GM12878 (cell line): ENCODE data around the gene UBE3D. TPM values are rescaled to one million over a fixed set of nuclear protein-coding genes. Genes with fewer than 3 reads are reported as not detected.

Experiments used
- ATAC-seq: fragments of 200-7000 bp; cut with Tn5 transposase; 3 replicates; pipeline ENCODE4 v1.9.1; 2020; ENCODE audit warnings: mild to moderate bottlenecking, moderate library complexity
- BruUV-seq: library from RNA; stranded (reverse); fragments of 400-500 nt; replicated peaks from 2 replicates; lab custom pipeline; 2021; lab: Mats Ljungman, UMichigan
- CTCF ChIA-PET: fragments of 300-600 bp; sonication (Branson Sonifier 250); formaldehyde crosslinking; extraction: SDS; loops from one replicate; lab custom pipeline; 2021; ENCODE audit warnings: inconsistent platforms; lab: Yijun Ruan, JAX
- POLR2A ChIA-PET: fragments of 350-600 bp; formaldehyde crosslinking; extraction: SDS; loops from one replicate; lab custom pipeline; 2021; ENCODE audit warnings: inconsistent platforms; lab: Charles Lee
- RAD21 ChIA-PET: fragments of 300-600 bp; sonication (Branson Sonifier 250); formaldehyde crosslinking; loops from one replicate; lab custom pipeline; 2023; ENCODE audit warnings: antibody characterized with exemption; ENCODE audit not compliant: unreplicated experiment; lab: Charles Lee
- SMC1A ChIA-PET: fragments of 300-600 bp; sonication (Branson Sonifier 250); formaldehyde crosslinking; loops from one replicate; lab custom pipeline; 2023; ENCODE audit not compliant: unreplicated experiment, uncharacterized antibody; lab: Charles Lee
- DNase-seq: peaks from one replicate; pipeline ENCODE4 v3.0.0-alpha.2; 2011; ENCODE audit warnings: low read depth, low spot score
- FAIRE-seq: peaks from 3 replicates; lab custom pipeline; 2011; peaks lifted over from hg19 to GRCh38; lab: Jason Lieb, UNC
- H2AFZ ChIP-seq: 2 replicates; pipeline ENCODE4 v1.6.0; 2011; ENCODE audit warnings: low read depth, low read length, control low read depth; ENCODE audit not compliant: control insufficient read depth
- H3K27ac ChIP-seq: 2 replicates; pipeline ENCODE4 v1.5.1; 2011; ENCODE audit warnings: control low read depth; ENCODE audit not compliant: control insufficient read depth, insufficient read depth
- H3K27me3 ChIP-seq, 2 experiments: replicated peaks in 1 of 2; 2 replicates each; pipeline versions ENCODE4 v1.6.0 to v1.6.1; 2011; ENCODE audit warnings: low read length in 1 of 2; ENCODE audit not compliant: control insufficient read depth in 2 of 2, insufficient read depth in 2 of 2
- H3K36me3 ChIP-seq, 2 experiments: 2 replicates each; pipeline ENCODE4 v1.5.1; 2011; ENCODE audit warnings: low read length in 1 of 2; ENCODE audit not compliant: control insufficient read depth in 2 of 2, insufficient read depth in 2 of 2
- H3K4me1 ChIP-seq: 2 replicates; pipeline ENCODE4 v1.6.1; 2011; ENCODE audit warnings: mild to moderate bottlenecking, low read length, moderate library complexity, mixed read lengths; ENCODE audit not compliant: control insufficient read depth, insufficient read depth
- H3K4me2 ChIP-seq: 2 replicates; pipeline ENCODE4 v1.6.0; 2011; ENCODE audit warnings: control low read depth; ENCODE audit not compliant: control insufficient read depth, insufficient read depth
- H3K4me3 ChIP-seq: fragments of 200-600 bp; sonication (generic); 2 replicates; pipeline ENCODE4 v1.5.1; 2016
- H3K79me2 ChIP-seq: 2 replicates; pipeline ENCODE4 v1.6.0; 2011; ENCODE audit warnings: low read length; ENCODE audit not compliant: control insufficient read depth, insufficient read depth
- H3K9ac ChIP-seq: 2 replicates; pipeline ENCODE4 v1.8.0; 2011; ENCODE audit warnings: low read length, control low read depth, mixed read lengths; ENCODE audit not compliant: control insufficient read depth, insufficient read depth
- H3K9me3 ChIP-seq: replicated peaks from 3 replicates; pipeline ENCODE4 v1.5.1; 2011; ENCODE audit warnings: mild to moderate bottlenecking, low read length; ENCODE audit not compliant: control insufficient read depth, insufficient read depth
- H4K20me1 ChIP-seq: 2 replicates; pipeline ENCODE4 v1.6.0; 2011; ENCODE audit not compliant: control insufficient read depth, insufficient read depth
- EGR1 ChIP-seq, 2 experiments: IDR thresholded peaks; 1 replicate in 1 of 2; 2 replicates in 1 of 2; pipeline ENCODE4 v1.6.1; 2011 to 2012; ENCODE audit warnings: low read depth in 2 of 2, low read length in 2 of 2, borderline replicate concordance in 1 of 2, mild to moderate bottlenecking in 1 of 2, moderate library complexity in 1 of 2
- PAX5 ChIP-seq: IDR thresholded peaks from 2 replicates; pipeline ENCODE4 v1.6.1; 2011; ENCODE audit warnings: low read depth, low read length, borderline replicate concordance
- SP1 ChIP-seq: IDR thresholded peaks from one replicate; pipeline ENCODE4 v1.6.1; 2011; ENCODE audit warnings: low read depth, low read length
- STAT3 ChIP-seq: IDR thresholded peaks from 2 replicates; pipeline ENCODE4 v1.6.1; 2011; ENCODE audit warnings: low read depth, low read length, improper control_type of control experiment
- SUZ12 ChIP-seq: fragments of 200-600 bp; sonication (generic); IDR thresholded peaks from one replicate; pipeline ENCODE4 v1.6.1; 2018; ENCODE audit warnings: antibody characterized with exemption, mild to moderate bottlenecking; ENCODE audit not compliant: unreplicated experiment
- WGBS: methylation state at CpG from one replicate; pipeline ENCODE4 v1.1.6; 2016; ENCODE audit warnings: low lambda C conversion rate; ENCODE audit not compliant: insufficient replicate concordance, insufficient coverage; ENCODE audit errors: missing lambda C conversion rate; 5-methylcytosine and 5-hydroxymethylcytosine counted together
- in situ Hi-C: fragments of 300-500 bp; cut with MboI; formaldehyde crosslinking; loops from 9 replicates; pipeline ENCODE4 v1.14.3; 2018; ENCODE audit warnings: mixed read lengths
- intact Hi-C: fragments of 100-400 bp; cut with micrococcal nuclease; formaldehyde crosslinking; loops from one replicate; pipeline ENCODE4 v1.14.2; 2022; ENCODE audit not compliant: unreplicated experiment
- polyA plus RNA-seq, 11 experiments: library from polyadenylated mRNA; depleted of rRNA in 4 of 11; unstranded in 6 of 11; stranded (reverse) in 5 of 11; fragments of >200 nt; fragmentation: Nextera tagmentation in 4 of 11; fragmentation: Illumina TruSeq in 1 of 11; extraction: Ambion mirVana in 4 of 11; extraction: Trizol in 1 of 11; gene quantifications; 1 replicate in 1 of 11; 2 replicates in 10 of 11; pipeline versions ENCODE4 v1.2.1 to v1.2.3, GENCODE V29; 2011 to 2016; ENCODE audit warnings: inconsistent platforms in 2 of 11, missing spikeins in 2 of 11, low read depth in 1 of 11
- total RNA-seq, 4 experiments: library from RNA; depleted of rRNA in 3 of 4; stranded (reverse); fragments of >200 nt in 3 of 4; fragmentation: Illumina TruSeq in 1 of 4; extraction: Trizol in 1 of 4; gene quantifications; 2 replicates each; pipeline versions ENCODE4 v1.2.1 to v1.2.3, GENCODE V29; 2013 to 2021
- TF ChIP-seq, protein P1 (sequence below): IDR thresholded peaks from 2 replicates; pipeline ENCODE4 v1.6.1; 2011; ENCODE audit warnings: borderline replicate concordance, low read depth, mild to moderate bottlenecking, moderate library complexity, mixed read lengths, low read length; ENCODE audit not compliant: insufficient read depth; ENCODE audit errors: extremely low read length
- TF ChIP-seq, protein P2 (sequence below): fragments of 450-650 bp; formaldehyde crosslinking; IDR thresholded peaks from 2 replicates; pipeline ENCODE4 v1.4.0; 2022; ENCODE audit warnings: mild to moderate bottlenecking, moderate library complexity
- TF ChIP-seq, protein P3 (sequence below): IDR thresholded peaks from 2 replicates; pipeline ENCODE4 v1.6.1; 2012; ENCODE audit warnings: low read depth, low read length, improper control_type of control experiment

The UBE3D gene
- total and polyA plus RNA-seq, 10 of the 15 experiments (the other 5 are each of a cell fraction or from before 2014, with no cell fraction given) = 4.3 to 9.0 (median 7.5) TPM

DNA sequence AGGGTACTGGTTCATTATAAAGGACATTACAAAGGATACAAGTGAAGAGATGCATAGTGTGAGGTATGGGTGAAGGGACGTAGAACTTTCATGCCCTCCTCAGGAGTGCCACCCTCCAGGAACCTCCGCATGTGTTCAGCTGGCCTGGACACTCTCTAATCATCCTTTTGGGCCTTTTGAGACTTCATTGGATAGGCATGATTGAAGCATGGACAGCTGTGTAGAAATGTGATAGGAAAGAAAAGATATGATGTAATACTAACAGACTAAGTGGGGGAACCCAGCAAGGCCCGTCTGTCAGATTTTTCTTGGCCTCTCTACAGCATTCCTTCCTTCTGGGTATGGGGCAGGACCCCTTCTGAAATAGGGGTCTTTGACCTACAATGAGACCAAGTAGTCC, 32.9 kb upstream of the UBE3D start (continued):
- no peak for TF ChIP-seq EGR1 (IDR thresholded peaks at IDR 0.05; ENCODE audit: borderline replicate concordance in 1 of 2, low read depth in 2 of 2, low read length in 2 of 2)
- TF ChIP-seq, all 136 proteins: peak for 0

DNA sequence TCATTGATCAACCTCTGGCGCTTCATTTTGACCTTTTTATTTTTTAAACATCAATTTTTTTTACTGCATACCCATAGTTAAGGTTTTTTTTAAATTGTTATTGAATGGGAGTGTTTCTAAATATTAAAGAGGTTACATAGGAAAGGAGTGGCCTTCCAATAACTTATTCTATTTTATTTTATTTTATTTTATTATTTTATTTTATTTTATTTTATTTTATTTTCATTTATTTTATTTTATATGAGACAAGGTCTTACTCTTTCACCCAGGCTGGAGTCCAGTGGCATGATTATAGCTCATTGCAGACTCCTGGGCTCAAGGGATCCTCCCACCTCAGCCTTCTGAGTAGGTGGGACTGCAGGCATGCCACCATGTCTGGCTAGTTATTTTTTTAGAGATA, 32.0 kb upstream of the UBE3D start:
- Histone ChIP-seq H4K20me1 (no peaks in the 10 kb centered on the region), H3K9me3 (no peaks in the 10 kb centered on the region), H3K27me3 (no peaks in the 10 kb centered on the region), H3K4me3 (no peak overlapping the region), H3K4me1 (no peaks in the 10 kb centered on the region), H3K36me3 (peaks cover 0 to 5% of the 10 kb centered on the region in 2 experiments; a peak in 1 of 4 replicates), H3K9ac (no peak overlapping the region), H3K79me2 (no peaks in the 10 kb centered on the region), H3K4me2 (no peak overlapping the region), H2AFZ (no peak overlapping the region), H3K27ac (no peak overlapping the region)
- DNase-seq (no peak), ATAC-seq (no peak), FAIRE-seq (no peak)
- SMC1A ChIA-PET = interaction anchor here (0.8 to 1.4 kb wide), 4 partner anchors 9 to 92 kb away, joined by 3 to 5 read pairs (median 4); no protein-coding TSS in a partner anchor
- TF ChIP-seq STAT3 = no peak
- intact Hi-C loops = no loop called here
- CTCF ChIA-PET = interaction anchor here (1.2 to 2.8 kb wide), 3 partner anchors 8 to 31 kb away, joined by 3 to 17 read pairs (median 7); partner anchors contain the start of genes DOP1A and UBE3D
- BruUV-seq = no TSS peak
- WGBS = 100% methylated on average over 1 of the region's 1 CpG
- in situ Hi-C loops = no loop called here
- RAD21 ChIA-PET = interaction anchor here (1.4 kb wide), 1 partner anchor 31 kb away, joined by 5 read pairs; the partner anchor contains the start of gene UBE3D
- POLR2A ChIA-PET = no interaction called here

DNA sequence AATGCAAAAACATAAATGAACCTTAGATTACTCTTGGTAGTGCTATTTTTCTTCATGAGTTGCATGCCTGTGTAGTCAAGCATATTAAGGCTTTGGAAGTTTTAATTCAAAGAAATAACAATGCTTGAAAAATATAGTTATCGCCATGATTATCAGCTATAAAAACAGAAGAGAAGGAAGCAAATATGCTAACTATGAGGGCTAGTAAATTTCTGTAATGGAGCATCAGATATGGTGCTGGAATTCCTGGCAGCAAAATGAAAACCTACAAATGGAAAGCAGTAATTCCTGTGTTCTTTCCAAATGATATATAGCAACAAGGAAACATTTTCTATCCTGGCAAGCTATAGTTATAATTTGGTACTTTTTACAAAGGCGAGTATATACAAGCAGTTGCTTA, 31.6 kb upstream of the UBE3D start:
- ATAC-seq (no peak), DNase-seq (no peak), FAIRE-seq (no peak)
- no peak overlapping the region for H3K4me3 ChIP-seq
- H3K4me2 ChIP-seq = no peak overlapping the region
- H3K9me3 ChIP-seq = no peaks in the 10 kb centered on the region
- H4K20me1 ChIP-seq = no peaks in the 10 kb centered on the region
- 97% methylated on average over 2 of the region's 2 CpGs for WGBS
- in situ Hi-C loops (no loop called here), intact Hi-C loops (no loop called here)
- POLR2A ChIA-PET = no interaction called here
- peaks cover 1% of the 10 kb centered on the region; the same call in 1 of the 2 replicates for H3K79me2 ChIP-seq
- no peaks in the 10 kb centered on the region for H3K4me1 ChIP-seq
- H2AFZ ChIP-seq = no peak overlapping the region
- BruUV-seq = no TSS peak
- SMC1A ChIA-PET = interaction anchor here (0.8 to 1.4 kb wide), 4 partner anchors 8 to 93 kb away, joined by 3 to 5 read pairs (median 4); no protein-coding TSS in a partner anchor
- no peaks in the 10 kb centered on the region for H3K27me3 ChIP-seq
- peaks cover 0 to 5% of the 10 kb centered on the region in 2 experiments; a peak in 1 of 4 replicates for H3K36me3 ChIP-seq
- no peak overlapping the region for H3K27ac ChIP-seq
- CTCF ChIA-PET = interaction anchor here (0.8 to 2.8 kb wide), 3 partner anchors 8 to 31 kb away, joined by 3 to 17 read pairs (median 7); partner anchors contain the start of genes DOP1A and UBE3D
- H3K9ac ChIP-seq = no peak overlapping the region
- RAD21 ChIA-PET = no interaction called here
- TF ChIP-seq SUZ12 (no peak), PAX5 (no peak), SP1 (no peak), EGR1 (IDR thresholded peaks at IDR 0.05; ENCODE audit: borderline replicate concordance in 1 of 2, low read depth in 2 of 2, low read length in 2 of 2) (no peak)
- TF ChIP-seq, protein P1, sequence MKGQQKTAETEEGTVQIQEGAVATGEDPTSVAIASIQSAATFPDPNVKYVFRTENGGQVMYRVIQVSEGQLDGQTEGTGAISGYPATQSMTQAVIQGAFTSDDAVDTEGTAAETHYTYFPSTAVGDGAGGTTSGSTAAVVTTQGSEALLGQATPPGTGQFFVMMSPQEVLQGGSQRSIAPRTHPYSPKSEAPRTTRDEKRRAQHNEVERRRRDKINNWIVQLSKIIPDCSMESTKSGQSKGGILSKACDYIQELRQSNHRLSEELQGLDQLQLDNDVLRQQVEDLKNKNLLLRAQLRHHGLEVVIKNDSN = no peak
- TF ChIP-seq, protein P2, sequence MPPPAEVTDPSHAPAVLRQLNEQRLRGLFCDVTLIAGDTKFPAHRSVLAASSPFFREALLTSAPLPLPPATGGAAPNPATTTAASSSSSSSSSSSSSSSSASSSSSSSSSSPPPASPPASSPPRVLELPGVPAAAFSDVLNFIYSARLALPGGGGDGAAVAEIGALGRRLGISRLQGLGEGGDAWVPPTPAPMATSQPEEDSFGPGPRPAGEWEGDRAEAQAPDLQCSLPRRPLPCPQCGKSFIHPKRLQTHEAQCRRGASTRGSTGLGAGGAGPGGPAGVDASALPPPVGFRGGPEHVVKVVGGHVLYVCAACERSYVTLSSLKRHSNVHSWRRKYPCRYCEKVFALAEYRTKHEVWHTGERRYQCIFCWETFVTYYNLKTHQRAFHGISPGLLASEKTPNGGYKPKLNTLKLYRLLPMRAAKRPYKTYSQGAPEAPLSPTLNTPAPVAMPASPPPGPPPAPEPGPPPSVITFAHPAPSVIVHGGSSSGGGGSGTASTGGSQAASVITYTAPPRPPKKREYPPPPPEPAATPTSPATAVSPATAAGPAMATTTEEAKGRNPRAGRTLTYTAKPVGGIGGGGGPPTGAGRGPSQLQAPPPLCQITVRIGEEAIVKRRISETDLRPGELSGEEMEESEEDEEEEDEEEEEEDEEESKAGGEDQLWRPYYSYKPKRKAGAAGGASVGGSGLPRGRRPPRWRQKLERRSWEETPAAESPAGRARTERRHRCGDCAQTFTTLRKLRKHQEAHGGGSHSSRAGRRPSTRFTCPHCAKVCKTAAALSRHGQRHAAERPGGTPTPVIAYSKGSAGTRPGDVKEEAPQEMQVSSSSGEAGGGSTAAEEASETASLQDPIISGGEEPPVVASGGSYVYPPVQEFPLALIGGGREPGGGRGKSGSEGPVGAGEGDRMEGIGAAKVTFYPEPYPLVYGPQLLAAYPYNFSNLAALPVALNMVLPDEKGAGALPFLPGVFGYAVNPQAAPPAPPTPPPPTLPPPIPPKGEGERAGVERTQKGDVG (CRISPR knock-in tag) = no peak
- TF ChIP-seq, protein P3, sequence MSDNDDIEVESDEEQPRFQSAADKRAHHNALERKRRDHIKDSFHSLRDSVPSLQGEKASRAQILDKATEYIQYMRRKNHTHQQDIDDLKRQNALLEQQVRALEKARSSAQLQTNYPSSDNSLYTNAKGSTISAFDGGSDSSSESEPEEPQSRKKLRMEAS = no peak
